IMR-90 (cell line): ENCODE measurements around the gene CDC5L. TPM values are rescaled to one million over a fixed set of nuclear protein-coding genes. Genes with fewer than 3 reads are reported as not detected.

ENCODE experiments used
- ATAC-seq: fragments of 200-7000 bp; cut with Tn5 transposase; 2 replicates; pipeline ENCODE4 v1.9.1; 2020; ENCODE audit warnings: low read depth, mild to moderate bottlenecking, moderate library complexity
- BruUV-seq: library from RNA; stranded (reverse); fragments of 400-500 nt; replicated peaks from 2 replicates; lab custom pipeline; 2021; lab: Mats Ljungman, UMichigan
- CTCF ChIA-PET: fragments of 300-600 bp; formaldehyde crosslinking; extraction: SDS; loops from one replicate; lab custom pipeline; 2021; ENCODE audit warnings: antibody characterized with exemption; lab: Yijun Ruan, JAX
- POLR2A ChIA-PET: fragments of 300-600 bp; sonication (Branson Sonifier 250); formaldehyde crosslinking; loops from one replicate; lab custom pipeline; 2022; ENCODE audit warnings: antibody characterized with exemption; ENCODE audit not compliant: unreplicated experiment; lab: Charles Lee
- DNase-seq: peaks from one replicate; pipeline ENCODE4 v3.0.0; 2013
- H2AFZ ChIP-seq: replicated peaks from 2 replicates; pipeline ENCODE3; 2013; ENCODE audit warnings: low read length, mild to moderate bottlenecking; ENCODE audit not compliant: poor library complexity
- H2AK5ac ChIP-seq: 2 replicates; pipeline ENCODE4 v1.6.1; 2013; ENCODE audit warnings: low read depth, low read length, inconsistent platforms
- H2AK9ac ChIP-seq: replicated peaks from 2 replicates; pipeline ENCODE3; 2013; ENCODE audit warnings: mild to moderate bottlenecking, low read depth, low read length, moderate library complexity; ENCODE audit not compliant: poor library complexity
- H2BK120ac ChIP-seq: 2 replicates; pipeline ENCODE4 v1.6.1; 2013; ENCODE audit warnings: low read depth, low read length, inconsistent platforms
- H2BK15ac ChIP-seq: 3 replicates; pipeline ENCODE4 v1.6.1; 2013; ENCODE audit warnings: low read depth, low read length, inconsistent platforms
- H2BK20ac ChIP-seq: 2 replicates; pipeline ENCODE4 v1.6.1; 2013; ENCODE audit warnings: low read depth, mild to moderate bottlenecking, inconsistent platforms, low read length, moderate library complexity
- H2BK5ac ChIP-seq: 2 replicates; pipeline ENCODE4 v1.6.1; 2013; ENCODE audit warnings: mild to moderate bottlenecking, low read depth, low read length, inconsistent platforms; ENCODE audit not compliant: poor library complexity, severe bottlenecking
- H3K14ac ChIP-seq: replicated peaks from 2 replicates; pipeline ENCODE4 v1.6.1; 2013; ENCODE audit warnings: low read depth, low read length, inconsistent platforms
- H3K18ac ChIP-seq: 2 replicates; pipeline ENCODE4 v1.6.1; 2013; ENCODE audit warnings: low read depth, low read length, control low read depth
- H3K23ac ChIP-seq: 2 replicates; pipeline ENCODE4 v1.6.1; 2013; ENCODE audit warnings: low read depth, low read length, inconsistent platforms
- H3K27ac ChIP-seq: 2 replicates; pipeline ENCODE4 v1.5.1; 2013; ENCODE audit warnings: mild to moderate bottlenecking, control low read depth, low read length; ENCODE audit not compliant: insufficient read depth
- H3K27me3 ChIP-seq: 2 replicates; pipeline ENCODE4 v1.6.1; 2013; ENCODE audit warnings: low read length; ENCODE audit not compliant: control insufficient read depth, insufficient read depth
- H3K36me3 ChIP-seq: 2 replicates; pipeline ENCODE4 v1.6.1; 2013; ENCODE audit warnings: low read length, mixed read lengths; ENCODE audit not compliant: control insufficient read depth, insufficient read depth
- H3K4ac ChIP-seq: 2 replicates; pipeline ENCODE4 v1.6.1; 2013; ENCODE audit warnings: low read depth, low read length, inconsistent platforms
- H3K4me1 ChIP-seq: 2 replicates; pipeline ENCODE4 v1.6.1; 2013; ENCODE audit warnings: low read length, mixed read lengths; ENCODE audit not compliant: control insufficient read depth, insufficient read depth
- H3K4me2 ChIP-seq: 2 replicates; pipeline ENCODE4 v1.6.1; 2013; ENCODE audit warnings: low read depth, mild to moderate bottlenecking, control low read depth, low read length, moderate library complexity
- H3K4me3 ChIP-seq: 2 replicates; pipeline ENCODE4 v1.5.1; 2013; ENCODE audit warnings: low read depth, mild to moderate bottlenecking, control low read depth, low read length, moderate library complexity; ENCODE audit not compliant: insufficient read depth
- H3K56ac ChIP-seq: 2 replicates; pipeline ENCODE4 v1.6.1; 2013; ENCODE audit warnings: low read length, inconsistent platforms; ENCODE audit not compliant: insufficient read depth; ENCODE audit errors: extremely low read depth
- H3K79me1 ChIP-seq, 2 experiments: 2 replicates each; pipeline ENCODE4 v1.6.1; 2013; ENCODE audit warnings: low read length in 2 of 2, inconsistent platforms in 1 of 2, low read depth in 1 of 2
- H3K9ac ChIP-seq: 2 replicates; pipeline ENCODE4 v1.6.1; 2013; ENCODE audit warnings: low read depth, low read length, control low read depth
- H3K9me1 ChIP-seq: 2 replicates; pipeline ENCODE4 v1.6.1; 2013; ENCODE audit warnings: low read length, inconsistent platforms; ENCODE audit not compliant: insufficient read depth
- H3K9me3 ChIP-seq: 2 replicates; pipeline ENCODE4 v1.6.1; 2013; ENCODE audit warnings: low read length; ENCODE audit not compliant: control insufficient read depth, insufficient read depth
- H4K20me1 ChIP-seq: 2 replicates; pipeline ENCODE4 v1.6.1; 2013; ENCODE audit warnings: low read length, inconsistent platforms; ENCODE audit not compliant: insufficient read depth
- H4K5ac ChIP-seq: 2 replicates; pipeline ENCODE4 v1.6.1; 2013; ENCODE audit warnings: mild to moderate bottlenecking, low read depth, low read length, control low read depth
- H4K8ac ChIP-seq, 2 experiments: 2 replicates each; pipeline ENCODE4 v1.6.1; 2013; ENCODE audit warnings: low read depth in 2 of 2, low read length in 2 of 2, control low read depth in 1 of 2, inconsistent platforms in 1 of 2
- H4K91ac ChIP-seq: 2 replicates; pipeline ENCODE4 v1.6.1; 2013; ENCODE audit warnings: low read depth, low read length, inconsistent platforms; ENCODE audit not compliant: insufficient read depth
- BHLHE40 ChIP-seq: fragments of 150-350 bp; IDR thresholded peaks from 2 replicates; pipeline ENCODE4 v1.6.1; 2016; ENCODE audit warnings: mild to moderate bottlenecking, low read depth, low read length
- CEBPB ChIP-seq: IDR thresholded peaks from 2 replicates; pipeline ENCODE4 v1.6.1; 2012; ENCODE audit warnings: low read depth, low read length, improper control_type of control experiment
- CHD1 ChIP-seq: IDR thresholded peaks from 2 replicates; pipeline ENCODE4 v1.6.1; 2012; ENCODE audit warnings: low read depth, low read length, improper control_type of control experiment
- CTCF ChIP-seq: conservative IDR thresholded peaks from 2 replicates; pipeline ENCODE4 v1.5.1; 2012; ENCODE audit warnings: mild to moderate bottlenecking, low read depth, low read length, improper control_type of control experiment
- ELK1 ChIP-seq: fragments of 150-350 bp; IDR thresholded peaks from 2 replicates; pipeline ENCODE4 v1.6.1; 2016; ENCODE audit warnings: low read depth, mild to moderate bottlenecking, low read length, moderate library complexity, borderline replicate concordance
- FOS ChIP-seq: fragments of 150-350 bp; IDR thresholded peaks from 2 replicates; pipeline ENCODE4 v1.6.1; 2016; ENCODE audit warnings: low read depth, low read length
- MAFK ChIP-seq: IDR thresholded peaks from 2 replicates; pipeline ENCODE4 v1.6.1; 2012; ENCODE audit warnings: low read depth, low read length, improper control_type of control experiment
- MAZ ChIP-seq: IDR thresholded peaks from 2 replicates; pipeline ENCODE4 v1.6.1; 2012; ENCODE audit warnings: low read depth, mild to moderate bottlenecking, low read length, improper control_type of control experiment, moderate library complexity, borderline replicate concordance
- MXI1 ChIP-seq: IDR thresholded peaks from 2 replicates; pipeline ENCODE4 v1.6.1; 2012; ENCODE audit warnings: low read depth, mild to moderate bottlenecking, low read length, moderate library complexity, borderline replicate concordance
- NFE2L2 ChIP-seq: fragments of 150-350 bp; IDR thresholded peaks from 2 replicates; pipeline ENCODE4 v1.6.1; 2016; ENCODE audit warnings: low read depth, mild to moderate bottlenecking, low read length
- POLR2A ChIP-seq: IDR thresholded peaks from 2 replicates; pipeline ENCODE4 v1.6.1; 2012; ENCODE audit warnings: mild to moderate bottlenecking, low read depth, low read length
- RAD21 ChIP-seq: IDR thresholded peaks from 2 replicates; pipeline ENCODE4 v1.6.1; 2012; ENCODE audit warnings: low read length, improper control_type of control experiment
- RCOR1 ChIP-seq: IDR thresholded peaks from 2 replicates; pipeline ENCODE4 v1.6.1; 2012; ENCODE audit warnings: mild to moderate bottlenecking, low read length, improper control_type of control experiment; ENCODE audit not compliant: insufficient replicate concordance
- RFX5 ChIP-seq: IDR thresholded peaks from 2 replicates; pipeline ENCODE4 v1.8.0; 2012; ENCODE audit warnings: low read depth, mild to moderate bottlenecking, low read length, moderate library complexity
- SMC3 ChIP-seq: fragments of 150-350 bp; IDR thresholded peaks from 2 replicates; pipeline ENCODE4 v1.6.1; 2016; ENCODE audit warnings: low read depth, mild to moderate bottlenecking, antibody characterized with exemption, low read length, moderate library complexity
- USF2 ChIP-seq: fragments of 150-350 bp; IDR thresholded peaks from 2 replicates; pipeline ENCODE4 v1.6.1; 2017; ENCODE audit warnings: mild to moderate bottlenecking, antibody characterized with exemption, low read length, low read depth
- WGBS, 2 experiments: methylation state at CpG; one replicate each; pipeline versions ENCODE4 v1.1.5 to v1.1.7; 2013; ENCODE audit warnings: missing lambda C conversion rate in 2 of 2; ENCODE audit not compliant: insufficient read length in 1 of 2; ENCODE audit errors: extremely low coverage in 2 of 2; 5-methylcytosine and 5-hydroxymethylcytosine counted together
- dilution Hi-C: fragments of 300-500 bp; cut with HindIII; formaldehyde crosslinking; loops from one replicate; pipeline ENCODE4 v1.14.3; 2018; ENCODE audit warnings: low sequenced_read_pairs; ENCODE audit not compliant: unreplicated experiment
- in situ Hi-C: fragments of 300-500 bp; cut with MboI; formaldehyde crosslinking; loops from 3 replicates; pipeline ENCODE4 v1.14.3; 2019; ENCODE audit warnings: low sequenced_read_pairs, inconsistent platforms, mixed read lengths
- intact Hi-C: fragments of 100-400 bp; cut with micrococcal nuclease; formaldehyde crosslinking; loops from 2 replicates; pipeline ENCODE4 v1.10.0; 2022
- polyA plus RNA-seq, 3 experiments: library from polyadenylated mRNA; depleted of rRNA; stranded (reverse); fragments of >200 nt; gene quantifications; 2 replicates each; pipeline ENCODE4 v1.2.3, GENCODE V29; 2012; ENCODE audit warnings: low replicate concordance in 1 of 3
- total RNA-seq: library from RNA; depleted of rRNA; stranded (reverse); fragments of >200 nt; gene quantifications from 2 replicates; pipeline ENCODE4 v1.2.3, GENCODE V29; 2012

The CDC5L gene
- total and polyA plus RNA-seq, 2 of the 4 experiments (the other 2 are of a cell fraction): 9.9 to 17.7 TPM

- H4K91ac ChIP-seq: no peak overlapping the region
- no peak overlapping the region for H3K4me3 ChIP-seq
- no peak overlapping the region for H3K18ac ChIP-seq
- no peak overlapping the region for H3K27ac ChIP-seq
- no peak overlapping the region for H3K9ac ChIP-seq
- H3K36me3 ChIP-seq: no peaks in the 10 kb centered on the region
- H4K5ac ChIP-seq: no peak overlapping the region
- dilution Hi-C loops (no loop called here), in situ Hi-C loops (loop anchor here (10.0 kb wide), 1 partner anchor 174 kb away; no protein-coding TSS in a partner anchor), intact Hi-C loops (no loop called here)
- no peaks in the 10 kb centered on the region for H4K20me1 ChIP-seq
- H3K27me3 ChIP-seq: peaks cover 5% of the 10 kb centered on the region
- no peak overlapping the region for H3K14ac ChIP-seq
- no peaks in the 10 kb centered on the region for H3K79me1 ChIP-seq
- ChIA-PET CTCF (no interaction called here), POLR2A (no interaction called here)
- no peak overlapping the region for H3K23ac ChIP-seq
- no peak overlapping the region for H3K56ac ChIP-seq
- H3K9me1 ChIP-seq: no peaks in the 10 kb centered on the region
- no peak overlapping the region for H2AFZ ChIP-seq
- H2BK15ac ChIP-seq: no peak overlapping the region
- WGBS, 2 experiments: 100% methylated on average over 1 of the region's 2 CpGs; no CpG with 5 or more reads in 1 of the 2 experiments
- no peak overlapping the region for H4K8ac ChIP-seq
- H2AK5ac ChIP-seq: no peak overlapping the region
- no peaks in the 10 kb centered on the region for H3K9me3 ChIP-seq
- H3K4me1 ChIP-seq: no peaks in the 10 kb centered on the region
- no peak overlapping the region for H2BK20ac ChIP-seq
- H2AK9ac ChIP-seq: no peak overlapping the region
- no peak overlapping the region for H2BK120ac ChIP-seq
- no peak overlapping the region for H2BK5ac ChIP-seq
- ATAC-seq (no peak), DNase-seq (no peak)
- no peak overlapping the region for H3K4ac ChIP-seq
- no peak overlapping the region for H3K4me2 ChIP-seq
- no TSS peak for BruUV-seq
- no peak for TF ChIP-seq POLR2A
- TF ChIP-seq MAFK: no peak
- no peak for TF ChIP-seq MAZ
- no peak for TF ChIP-seq RAD21
- TF ChIP-seq CTCF: no peak
- no peak for TF ChIP-seq SMC3
- no peak for TF ChIP-seq BHLHE40
- TF ChIP-seq USF2: no peak
- TF ChIP-seq RCOR1: no peak
- TF ChIP-seq NFE2L2: no peak
- TF ChIP-seq CHD1: no peak
- TF ChIP-seq RFX5: no peak
- TF ChIP-seq ELK1: no peak
- TF ChIP-seq FOS: no peak
- TF ChIP-seq CEBPB: no peak
- TF ChIP-seq MXI1: no peak
Measured at GRCh38 chr6:44470746-44471145, 83.2 kb downstream of the CDC5L start.
